Frontal cortex (tissue), 4 donors: ENCODE results near the gene GPS1. TPM values are rescaled to one million over a fixed set of nuclear protein-coding genes. Genes with fewer than 3 reads are reported as not detected.
"Not testable (repeated sequence)": the region's sequence is repeated elsewhere in the genome, so short reads cannot be mapped to it uniquely, and the experiment has no call there.

Experiments
- DNase-seq, 2 donors: peaks; one replicate each; pipeline ENCODE4 v3.0.0; 2012; ENCODE audit warnings: low spot score in 2 of 2
- FAIRE-seq: peaks from 2 replicates; lab custom pipeline; 2012; peaks lifted over from hg19 to GRCh38; lab: Jason Lieb, UNC
- total RNA-seq: library from RNA; depleted of rRNA; stranded (reverse); fragments of >200 nt; gene quantifications from one replicate; pipeline ENCODE4 v1.2.3, GENCODE V29; 2014
- donor health status: control.
- donor health status: control.
- donor health status: control.

GPS1 gene
- total RNA-seq, 1 donor from 2014 or later, result 73.8 TPM

DNA sequence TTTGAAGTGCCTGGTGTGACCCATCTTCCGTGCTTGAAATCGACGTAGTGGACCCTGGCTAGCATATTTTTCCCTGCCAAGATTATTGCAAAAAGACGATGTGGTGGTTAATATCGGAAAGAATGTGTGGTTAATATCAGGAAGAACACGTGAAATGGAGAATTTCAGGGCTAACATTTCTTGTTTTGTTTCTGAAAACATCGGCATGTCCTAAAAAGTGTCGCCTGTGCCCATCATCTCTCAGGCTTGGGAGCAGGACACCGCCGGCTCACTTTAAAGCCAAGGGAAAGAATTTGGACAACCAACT is 13.9 kb upstream of the GPS1 start:
- no peak for FAIRE-seq

GRCh38 chr17:82038796-82039409 is 12.8 kb upstream of the GPS1 start:
- not testable (repeated sequence) for DNase-seq, FAIRE-seq

More for the DNA sequence above, 13.9 kb upstream of the GPS1 start:
- DNase-seq, result no peak

GRCh38 chr17:82039695-82040299 is 11.9 kb upstream of the GPS1 start:
- DNase-seq (no peak), FAIRE-seq (no peak)

DNA sequence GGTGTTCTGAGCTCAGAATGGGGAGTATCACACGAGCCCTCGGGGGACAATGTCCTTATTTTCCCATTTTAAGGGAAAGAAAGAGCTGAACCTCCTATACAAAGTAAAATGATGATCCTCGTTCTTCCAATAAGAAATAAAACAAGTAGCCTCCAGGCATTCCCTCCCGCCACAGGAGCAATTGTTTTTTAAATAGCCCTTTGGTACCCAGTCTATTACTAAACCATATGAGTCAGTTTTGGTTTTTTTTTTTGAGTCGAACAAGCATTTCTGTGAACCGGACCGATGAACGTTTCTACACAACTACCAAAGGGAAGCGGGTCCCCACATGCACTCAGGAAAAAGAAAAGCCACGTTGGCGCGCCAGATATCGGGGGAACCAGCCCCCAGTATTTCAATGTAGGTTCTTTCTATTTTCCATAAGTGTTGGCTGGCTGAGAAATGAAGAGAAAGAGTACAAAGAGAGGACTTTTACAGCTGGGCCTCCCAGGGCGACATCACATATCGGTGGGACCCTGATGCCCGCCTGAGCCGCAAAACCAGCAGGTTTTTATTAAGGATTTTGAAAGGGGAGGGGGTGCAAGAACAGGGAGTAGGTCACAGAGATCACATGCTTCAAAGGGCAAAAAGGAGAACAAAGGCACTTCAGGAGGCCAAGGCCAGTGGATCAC is 10.4 kb upstream of the GPS1 start:
- DNase-seq (no peak), FAIRE-seq (no peak)

- no peak for DNase-seq
- FAIRE-seq, result no peak
Measured at GRCh38 chr17:82042649-82043048, 9.0 kb upstream of the GPS1 start.

GRCh38 chr17:82043507-82043906 is 8.2 kb upstream of the GPS1 start:
- FAIRE-seq (no peak), DNase-seq (no peak)

- FAIRE-seq, result no peak
- DNase-seq, result no peak
Measured at GRCh38 chr17:82045936-82046484, 5.7 kb upstream of the GPS1 start.

GRCh38 chr17:82046903-82047302 is 4.8 kb upstream of the GPS1 start:
- no peak for FAIRE-seq
- no peak for DNase-seq

- DNase-seq, result no peak
- FAIRE-seq, result no peak
Measured at GRCh38 chr17:82047379-82047778, 4.3 kb upstream of the GPS1 start.

DNA sequence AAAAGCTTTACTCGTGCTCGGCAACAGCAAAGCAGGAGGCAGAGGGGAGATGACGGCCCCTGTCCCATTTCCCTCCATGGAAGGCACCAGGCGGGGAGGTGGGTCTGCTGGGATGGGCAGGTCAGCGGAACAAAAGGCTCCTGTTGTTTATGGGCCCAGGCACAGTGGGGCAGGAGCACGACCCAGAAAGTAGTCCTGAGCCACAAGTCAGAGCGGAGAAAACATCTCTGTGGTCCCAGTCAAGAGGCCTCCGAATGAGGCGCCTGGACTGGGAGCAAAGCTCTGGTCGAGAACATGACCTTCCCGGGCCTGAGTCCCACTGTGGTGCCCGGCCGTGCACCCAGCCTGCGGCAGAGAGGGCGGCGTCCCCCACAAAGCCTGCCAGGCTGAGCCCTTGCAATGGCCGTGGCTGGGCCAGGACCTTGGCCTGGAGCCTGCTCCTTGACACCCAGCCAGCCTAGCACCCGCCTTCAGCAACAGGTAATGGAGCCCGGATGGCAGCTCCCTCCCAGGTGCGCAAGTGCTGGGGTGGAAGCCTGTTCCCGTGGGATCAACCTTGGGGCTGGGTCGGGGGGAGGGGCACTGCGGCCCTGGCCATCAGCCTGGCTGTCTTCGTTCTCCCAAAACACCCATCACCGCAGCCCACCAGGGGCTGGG is 3.7 kb upstream of the GPS1 start:
- no peak for DNase-seq
- FAIRE-seq, result no peak

GRCh38 chr17:82048571-82048971 is 3.1 kb upstream of the GPS1 start:
- FAIRE-seq, result no peak

GRCh38 chr17:82049106-82049505 is 2.6 kb upstream of the GPS1 start:
- FAIRE-seq, result no peak
- DNase-seq, result no peak

More at GRCh38 chr17:82048571-82048971, 3.1 kb upstream of the GPS1 start:
- no peak for DNase-seq

GRCh38 chr17:82049521-82049971 is 2.2 kb upstream of the GPS1 start:
- no peak for FAIRE-seq
- no peak for DNase-seq

- no peak for DNase-seq
- no peak for FAIRE-seq
Measured at GRCh38 chr17:82050152-82050760, 1.4 kb upstream of the GPS1 start.

DNA sequence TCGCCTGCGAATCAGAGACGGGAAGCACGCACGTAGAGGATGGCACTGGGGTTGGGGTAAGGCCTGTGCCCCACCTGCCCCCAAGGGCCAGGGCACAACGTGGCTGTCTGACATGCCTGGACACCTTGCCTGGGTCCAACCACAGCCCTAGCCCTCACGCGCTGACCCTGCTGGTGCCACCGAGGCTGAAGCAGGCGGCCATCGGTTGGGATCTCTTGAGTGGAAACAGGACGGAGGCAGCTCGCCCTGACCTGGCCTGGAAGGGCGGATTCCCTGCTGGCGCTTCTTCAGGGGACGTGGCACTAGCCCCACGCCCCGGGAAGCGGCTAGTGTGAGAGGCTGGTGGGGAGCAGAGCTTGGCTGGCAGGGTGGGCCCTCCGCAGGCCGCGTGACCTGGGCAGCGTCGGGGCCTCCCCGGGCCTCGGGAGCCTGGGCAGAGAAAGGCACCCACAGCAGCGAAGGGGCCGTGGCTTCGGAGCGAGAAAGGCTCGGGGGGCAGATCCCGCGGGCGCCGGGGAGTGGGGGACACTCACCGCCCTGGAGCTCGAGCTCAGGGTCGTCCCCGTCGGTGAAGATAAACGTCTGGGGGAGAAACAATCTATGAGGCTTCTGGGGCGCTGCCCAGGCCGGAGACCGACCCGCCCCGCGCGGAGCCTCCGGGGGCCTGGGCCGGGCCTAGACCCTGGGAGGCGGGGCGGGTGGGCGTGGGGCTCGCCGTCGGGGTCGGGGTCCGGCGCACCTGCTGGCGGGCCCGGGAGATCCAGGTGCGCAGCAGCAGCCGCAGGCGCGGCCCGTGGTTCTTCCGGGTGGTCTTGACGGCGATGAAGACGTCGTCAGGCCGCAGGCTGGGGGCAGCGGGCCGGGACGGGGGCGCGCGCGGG is 697 bp upstream of the GPS1 start:
- FAIRE-seq, result no peak
- DNase-seq, result peak in 1 of 2 donors; percentile 53

GRCh38 chr17:82052638-82053059 is 951 bp downstream of the GPS1 start:
- DNase-seq, result no peak
- FAIRE-seq, result no peak

DNA sequence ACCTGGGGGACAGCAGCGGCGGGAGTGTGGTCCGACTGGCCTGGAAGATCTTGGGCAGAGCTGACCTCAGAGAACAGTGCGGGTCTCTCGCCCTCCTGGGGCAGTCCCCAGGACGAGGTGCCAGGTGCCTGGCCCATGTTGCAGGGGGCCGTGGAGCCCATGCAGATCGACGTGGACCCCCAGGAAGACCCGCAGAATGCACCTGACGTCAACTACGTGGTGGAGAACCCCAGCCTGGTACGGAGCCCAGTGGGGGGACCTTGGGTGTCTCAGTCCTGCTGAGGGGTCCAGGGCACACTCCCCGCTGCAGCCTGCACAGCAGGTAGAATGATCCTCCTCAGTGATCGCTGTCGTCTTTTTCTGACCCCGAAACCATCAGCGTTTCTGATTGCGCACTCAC is 1.4 kb downstream of the GPS1 start:
- DNase-seq (no peak), FAIRE-seq (no peak)

DNA sequence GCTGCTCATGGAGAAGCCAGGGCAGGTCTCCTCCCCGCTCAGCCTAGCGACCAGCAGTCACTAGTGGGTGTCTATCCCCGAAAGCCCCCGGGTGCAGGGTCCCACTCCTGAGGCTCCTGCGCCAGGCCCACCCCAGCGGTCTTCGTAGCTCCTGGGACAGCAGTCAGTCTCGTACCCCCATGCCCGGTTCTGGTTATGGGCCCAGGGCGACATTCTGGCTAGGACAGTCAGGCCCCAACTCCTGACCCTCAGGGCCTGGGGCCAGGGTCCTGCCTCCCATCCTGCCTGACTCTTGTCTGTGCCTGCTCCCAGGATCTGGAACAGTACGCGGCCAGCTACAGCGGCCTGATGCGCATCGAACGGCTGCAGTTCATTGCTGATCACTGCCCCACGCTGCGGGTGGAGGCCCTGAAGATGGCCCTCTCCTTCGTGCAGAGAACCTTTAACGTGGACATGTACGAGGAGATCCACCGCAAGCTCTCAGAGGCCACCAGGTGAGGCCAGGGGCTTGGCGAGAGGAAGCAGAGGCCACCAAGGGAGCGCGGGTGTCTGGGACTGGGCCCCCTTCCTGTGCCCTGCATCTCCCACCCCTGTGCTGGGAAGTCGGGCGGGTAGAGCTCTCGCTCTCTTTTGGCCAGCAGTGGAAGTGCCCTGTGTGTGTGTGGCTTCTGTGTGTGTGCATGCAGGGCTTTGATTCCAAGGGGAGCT is 2.0 kb downstream of the GPS1 start:
- DNase-seq (no peak), FAIRE-seq (no peak)
